A549 treated with ZK216348 at 1 μM for 4 hours (cell line): ENCODE data around the gene GOLGA6L4. TPM values are rescaled to one million over a fixed set of nuclear protein-coding genes. Genes with fewer than 3 reads are reported as not detected.

Experiments used
- total RNA-seq: library from RNA; stranded (reverse); fragments of 200-300 nt; extraction: Qiagen RNA extraction; gene quantifications from 5 replicates; pipeline ENCODE4 v1.2.3, GENCODE V29; 2022; ENCODE audit warnings: low read depth

The GOLGA6L4 gene
- total RNA-seq: 0.61 to 1.7 TPM (median 0.82 TPM) in 5 replicates

GRCh38 chr15:84235573-84235972 is at the start of gene GOLGA6L4:
Gene GOLGA6L4, plus strand, starts transcription at chr15:84235773. Its CDS starts 62 bp downstream, at chr15:84235835.

